PC-3 (cell line): ENCODE results near the gene SNX9. TPM values are rescaled to one million over a fixed set of nuclear protein-coding genes. Genes with fewer than 3 reads are reported as not detected.

Source experiments
- ATAC-seq: fragments of 200-7000 bp; cut with Tn5 transposase; 2 replicates; pipeline ENCODE4 v1.9.1; 2020; ENCODE audit warnings: mild to moderate bottlenecking, moderate library complexity
- BruUV-seq: library from RNA; stranded (reverse); fragments of 400-500 nt; replicated peaks from 2 replicates; lab custom pipeline; 2021; lab: Mats Ljungman, UMichigan
- CTCF ChIA-PET: fragments of 300-600 bp; sonication (Branson Sonifier 250); formaldehyde crosslinking; loops from one replicate; lab custom pipeline; 2022; ENCODE audit warnings: antibody characterized with exemption; lab: Charles Lee
- POLR2A ChIA-PET: fragments of 300-600 bp; sonication (Branson Sonifier 250); formaldehyde crosslinking; loops from one replicate; lab custom pipeline; 2022; ENCODE audit warnings: antibody characterized with exemption; ENCODE audit not compliant: unreplicated experiment; lab: Charles Lee
- DNase-seq: peaks from one replicate; pipeline ENCODE4 v3.0.0-alpha.2; 2015
- H2AFZ ChIP-seq: fragments of 300-600 bp; sonication (generic); 2 replicates; pipeline ENCODE4 v1.6.0; 2016; ENCODE audit warnings: antibody characterized with exemption, low read length
- H3F3A ChIP-seq: fragments of 300-600 bp; sonication (generic); one replicate; pipeline ENCODE4 v1.6.0; 2017; ENCODE audit warnings: antibody characterized with exemption, low read length, control low read depth, mild to moderate bottlenecking; ENCODE audit not compliant: unreplicated experiment
- H3K27ac ChIP-seq: fragments of 300-600 bp; sonication (generic); 2 replicates; pipeline ENCODE4 v1.5.1; 2016; ENCODE audit warnings: mild to moderate bottlenecking, low read length
- H3K27me3 ChIP-seq: fragments of 300-600 bp; sonication (generic); 2 replicates; pipeline ENCODE4 v1.6.1; 2016; ENCODE audit warnings: low read length, mixed read lengths
- H3K36me3 ChIP-seq: fragments of 300-600 bp; sonication (generic); 2 replicates; pipeline ENCODE4 v1.6.1; 2016; ENCODE audit warnings: low read depth, mixed run types, low read length, mixed read lengths
- H3K4me1 ChIP-seq: fragments of 300-600 bp; sonication (generic); 2 replicates; pipeline ENCODE4 v1.5.1; 2016; ENCODE audit warnings: low read length; ENCODE audit not compliant: insufficient read depth
- H3K4me2 ChIP-seq: fragments of 300-600 bp; sonication (generic); 2 replicates; pipeline ENCODE4 v1.6.0; 2016; ENCODE audit warnings: low read length
- H3K4me3 ChIP-seq: fragments of 300-600 bp; sonication (generic); 2 replicates; pipeline ENCODE4 v1.5.1; 2016; ENCODE audit warnings: mild to moderate bottlenecking, low read length, mixed read lengths
- H3K79me2 ChIP-seq: fragments of 300-600 bp; sonication (generic); 2 replicates; pipeline ENCODE4 v1.6.1; 2017; ENCODE audit warnings: low read length, mixed read lengths
- H3K9ac ChIP-seq: fragments of 300-600 bp; sonication (generic); 2 replicates; pipeline ENCODE4 v1.6.0; 2016; ENCODE audit warnings: mild to moderate bottlenecking, low read length
- H3K9me2 ChIP-seq: fragments of 300-600 bp; sonication (generic); replicated peaks from 2 replicates; pipeline ENCODE4 v1.6.1; 2016; ENCODE audit warnings: mixed run types, low read length, mixed read lengths
- H3K9me3 ChIP-seq: fragments of 300-600 bp; sonication (generic); 2 replicates; pipeline ENCODE4 v1.6.1; 2016; ENCODE audit warnings: low read length, mixed read lengths
- H4K20me1 ChIP-seq: fragments of 300-600 bp; sonication (generic); 2 replicates; pipeline ENCODE4 v1.6.1; 2016; ENCODE audit warnings: low read length, mixed read lengths
- EZH2 ChIP-seq: fragments of 300-600 bp; sonication (generic); IDR thresholded peaks from one replicate; pipeline ENCODE4 v1.6.1; 2017; ENCODE audit warnings: antibody characterized with exemption, mild to moderate bottlenecking, low read length; ENCODE audit not compliant: unreplicated experiment
- EZH2phosphoT487 ChIP-seq: fragments of 300-600 bp; sonication (generic); IDR thresholded peaks from 2 replicates; pipeline ENCODE4 v1.6.1; 2018; ENCODE audit warnings: mild to moderate bottlenecking, antibody characterized with exemption, low read length, borderline replicate concordance
- intact Hi-C: fragments of 100-400 bp; cut with micrococcal nuclease; formaldehyde crosslinking; loops from 2 replicates; pipeline ENCODE4 v1.9.0; 2023
- total RNA-seq: library from RNA; depleted of rRNA; stranded (reverse); fragments of >200 nt; gene quantifications from 2 replicates; pipeline ENCODE4 v1.2.3, GENCODE V29; 2014
- TF ChIP-seq, protein P1 (sequence below): fragments of 300-600 bp; sonication (generic); conservative IDR thresholded peaks from 2 replicates; pipeline ENCODE4 v1.5.1; 2017; ENCODE audit warnings: antibody characterized with exemption, low read depth, mild to moderate bottlenecking, low read length

SNX9 gene
- total RNA-seq, 1 experiment from 2014 or later, result 18.0 TPM

DNA sequence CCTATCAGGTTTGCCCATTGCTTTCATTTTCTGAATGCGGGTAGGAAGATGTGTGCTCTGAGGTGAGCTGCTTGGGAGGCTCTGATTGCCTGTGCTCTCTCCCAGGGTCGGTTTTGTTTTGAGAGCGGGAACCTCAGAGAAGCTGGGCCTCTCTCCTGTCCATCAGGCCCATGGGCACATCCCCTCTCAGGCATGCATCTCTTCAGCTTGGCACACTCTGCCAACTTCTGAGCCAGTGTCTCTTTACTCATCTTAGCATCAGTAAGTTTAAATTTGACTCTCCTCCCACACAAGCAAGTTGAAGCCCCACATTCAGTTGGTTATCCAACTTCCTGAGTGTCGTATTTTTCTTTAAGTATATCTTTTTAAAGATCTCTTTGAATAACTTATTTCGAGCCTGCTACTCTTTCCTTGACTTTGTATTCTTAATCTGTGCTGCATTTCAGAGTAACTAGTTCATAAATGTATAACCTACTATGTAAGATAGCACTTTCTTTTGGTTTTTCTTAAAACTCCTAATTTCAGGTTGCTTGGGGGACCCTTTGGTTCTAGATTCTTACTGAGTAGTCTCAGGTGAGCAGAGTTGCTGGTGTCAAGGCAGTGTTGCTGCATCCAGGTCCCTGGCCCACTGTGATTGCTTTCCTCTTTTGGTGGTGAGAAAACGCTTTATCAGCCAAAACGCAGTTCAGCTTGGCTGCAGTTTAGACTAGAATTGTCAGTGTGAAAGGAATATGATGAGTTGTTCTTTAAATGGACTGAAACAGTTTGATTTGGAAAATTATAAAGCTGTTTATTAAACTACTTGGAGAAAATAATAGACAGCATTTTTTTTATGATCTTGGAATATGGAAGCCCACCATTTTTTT lies 54.8 kb downstream of the SNX9 start:
- Histone ChIP-seq H3K9ac (no peak overlapping the region), H3K9me2 (no peaks in the 10 kb centered on the region), H3K36me3 (peaks cover 4% of the 10 kb centered on the region; the same call in 1 of the 2 replicates), H3K4me1 (no peaks in the 10 kb centered on the region), H3K27me3 (no peaks in the 10 kb centered on the region), H3K27ac (no peak overlapping the region), H3K4me2 (no peak overlapping the region), H3F3A (no peaks in the 10 kb centered on the region), H4K20me1 (no peaks in the 10 kb centered on the region), H2AFZ (no peak overlapping the region), H3K79me2 (no peaks in the 10 kb centered on the region), H3K9me3 (no peaks in the 10 kb centered on the region), H3K4me3 (no peak overlapping the region)
- ATAC-seq (no peak), DNase-seq (no peak)
- BruUV-seq, result no TSS peak
- intact Hi-C loops, result no loop called here
- ChIA-PET CTCF (no interaction called here), POLR2A (interaction anchor here (0.6 kb wide), 1 partner anchor 192 kb away, joined by 5 read pairs; no protein-coding TSS in a partner anchor)
- TF ChIP-seq, protein P1, sequence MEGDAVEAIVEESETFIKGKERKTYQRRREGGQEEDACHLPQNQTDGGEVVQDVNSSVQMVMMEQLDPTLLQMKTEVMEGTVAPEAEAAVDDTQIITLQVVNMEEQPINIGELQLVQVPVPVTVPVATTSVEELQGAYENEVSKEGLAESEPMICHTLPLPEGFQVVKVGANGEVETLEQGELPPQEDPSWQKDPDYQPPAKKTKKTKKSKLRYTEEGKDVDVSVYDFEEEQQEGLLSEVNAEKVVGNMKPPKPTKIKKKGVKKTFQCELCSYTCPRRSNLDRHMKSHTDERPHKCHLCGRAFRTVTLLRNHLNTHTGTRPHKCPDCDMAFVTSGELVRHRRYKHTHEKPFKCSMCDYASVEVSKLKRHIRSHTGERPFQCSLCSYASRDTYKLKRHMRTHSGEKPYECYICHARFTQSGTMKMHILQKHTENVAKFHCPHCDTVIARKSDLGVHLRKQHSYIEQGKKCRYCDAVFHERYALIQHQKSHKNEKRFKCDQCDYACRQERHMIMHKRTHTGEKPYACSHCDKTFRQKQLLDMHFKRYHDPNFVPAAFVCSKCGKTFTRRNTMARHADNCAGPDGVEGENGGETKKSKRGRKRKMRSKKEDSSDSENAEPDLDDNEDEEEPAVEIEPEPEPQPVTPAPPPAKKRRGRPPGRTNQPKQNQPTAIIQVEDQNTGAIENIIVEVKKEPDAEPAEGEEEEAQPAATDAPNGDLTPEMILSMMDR, result no peak
- TF ChIP-seq EZH2 (no peak), EZH2phosphoT487 (no peak)

DNA sequence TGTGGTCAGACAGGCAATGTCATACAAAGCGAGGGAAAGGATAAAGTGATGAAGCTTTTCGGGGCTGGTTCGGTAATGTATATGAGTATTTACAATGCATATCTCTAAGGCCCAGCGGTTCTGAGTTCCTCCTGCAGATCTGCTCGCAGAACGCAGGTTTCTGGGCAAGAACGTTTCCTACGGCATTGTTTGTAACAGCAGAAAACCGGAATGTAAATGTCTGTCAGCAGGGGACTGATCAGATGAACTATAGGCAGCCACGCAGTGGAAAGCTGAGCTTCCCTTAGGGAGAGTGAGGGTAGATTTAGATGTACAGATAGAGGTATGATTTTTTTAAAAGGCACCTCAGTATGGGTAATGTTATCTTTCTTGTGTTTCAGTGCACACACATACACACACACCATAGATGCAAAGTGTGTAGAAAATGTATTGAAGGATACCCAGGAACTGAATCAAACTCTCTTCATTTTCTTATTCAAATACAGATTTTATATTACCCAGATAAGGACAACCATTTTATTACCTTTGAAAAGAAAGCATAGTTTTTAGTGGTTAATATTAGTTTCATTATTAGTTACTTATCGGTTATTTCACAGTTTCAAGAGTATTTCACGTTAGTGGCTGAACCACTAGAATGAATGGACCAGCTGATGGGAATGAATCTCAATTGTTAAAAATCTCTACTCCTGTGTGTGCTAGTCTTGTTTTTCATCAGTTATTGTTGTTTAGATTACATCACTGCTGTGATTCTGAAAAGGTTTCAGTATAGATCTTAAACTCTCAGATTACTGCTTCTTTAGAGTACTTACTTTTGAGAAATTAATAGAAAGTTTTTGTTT lies 56.2 kb downstream of the SNX9 start:
- no TSS peak for BruUV-seq
- TF ChIP-seq EZH2 (no peak), EZH2phosphoT487 (no peak)
- TF ChIP-seq, protein P1, result no peak

More for the DNA sequence above, 56.2 kb downstream of the SNX9 start:
- no peak overlapping the region for H3K27ac ChIP-seq
- no peaks in the 10 kb centered on the region for H3F3A ChIP-seq
- H3K9me2 ChIP-seq, result no peaks in the 10 kb centered on the region
- DNase-seq (no peak), ATAC-seq (no peak)
- no peak overlapping the region for H2AFZ ChIP-seq
- intact Hi-C loops, result no loop called here
- CTCF ChIA-PET, result no interaction called here
- no peaks in the 10 kb centered on the region for H3K4me1 ChIP-seq
- POLR2A ChIA-PET, result no interaction called here
- H3K9me3 ChIP-seq, result no peaks in the 10 kb centered on the region
- H4K20me1 ChIP-seq, result no peaks in the 10 kb centered on the region
- no peak overlapping the region for H3K4me2 ChIP-seq
- peaks cover 4% of the 10 kb centered on the region; the same call in 1 of the 2 replicates for H3K36me3 ChIP-seq
- no peaks in the 10 kb centered on the region for H3K27me3 ChIP-seq
- H3K79me2 ChIP-seq, result no peaks in the 10 kb centered on the region
- H3K4me3 ChIP-seq, result no peak overlapping the region
- H3K9ac ChIP-seq, result no peak overlapping the region
